H9 (cell line): ENCODE measurements around the gene C1QTNF6. TPM values are rescaled to one million over a fixed set of nuclear protein-coding genes. Genes with fewer than 3 reads are reported as not detected.

Source experiments
- DNase-seq: peaks from one replicate; pipeline ENCODE4 v3.0.0-alpha.2; 2017
- H2AFZ ChIP-seq: one replicate; pipeline ENCODE4 v1.6.1; 2013; ENCODE audit warnings: mild to moderate bottlenecking, low read length, control low read depth, moderate library complexity
- H2AK5ac ChIP-seq: 2 replicates; pipeline ENCODE4 v1.6.1; 2013; ENCODE audit warnings: low read length, control low read depth, mixed read lengths; ENCODE audit not compliant: insufficient read length
- H2BK120ac ChIP-seq: one replicate; pipeline ENCODE4 v1.6.1; 2013; ENCODE audit warnings: low read depth, mild to moderate bottlenecking, low read length, control low read depth, inconsistent platforms; ENCODE audit not compliant: poor library complexity, severe bottlenecking
- H2BK12ac ChIP-seq: 2 replicates; pipeline ENCODE4 v1.6.1; 2013; ENCODE audit warnings: low read length, control low read depth, mixed read lengths, low read depth; ENCODE audit not compliant: insufficient read length
- H2BK15ac ChIP-seq: 2 replicates; pipeline ENCODE4 v1.6.1; 2013; ENCODE audit warnings: low read depth, low read length, control low read depth
- H2BK20ac ChIP-seq: one replicate; pipeline ENCODE4 v1.6.1; 2013; ENCODE audit warnings: low read depth, mild to moderate bottlenecking, low read length, control low read depth, inconsistent platforms; ENCODE audit not compliant: poor library complexity, severe bottlenecking
- H2BK5ac ChIP-seq: 2 replicates; pipeline ENCODE4 v1.6.1; 2013; ENCODE audit warnings: low read length, control low read depth, mixed read lengths; ENCODE audit not compliant: insufficient read length
- H3K14ac ChIP-seq: 2 replicates; pipeline ENCODE4 v1.6.1; 2013; ENCODE audit warnings: low read length, control low read depth; ENCODE audit not compliant: insufficient read depth
- H3K18ac ChIP-seq: 2 replicates; pipeline ENCODE4 v1.6.1; 2013; ENCODE audit warnings: low read depth, mild to moderate bottlenecking, mixed read lengths, low read length, control low read depth; ENCODE audit not compliant: insufficient read length
- H3K23ac ChIP-seq: 2 replicates; pipeline ENCODE4 v1.6.1; 2013; ENCODE audit warnings: low read length, control low read depth, mixed read lengths, low read depth; ENCODE audit not compliant: insufficient read length
- H3K23me2 ChIP-seq: 2 replicates; pipeline ENCODE4 v1.6.1; 2013; ENCODE audit warnings: low read depth, mild to moderate bottlenecking, mixed read lengths, low read length, control low read depth; ENCODE audit not compliant: insufficient read length, poor library complexity, severe bottlenecking
- H3K27ac ChIP-seq: 2 replicates; pipeline ENCODE4 v1.5.1; 2013; ENCODE audit warnings: low read length, control low read depth, mixed read lengths, low read depth; ENCODE audit not compliant: insufficient read length
- H3K27me3 ChIP-seq: 2 replicates; pipeline ENCODE4 v1.6.1; 2013; ENCODE audit warnings: low read length, control low read depth, inconsistent platforms; ENCODE audit not compliant: insufficient read depth
- H3K4ac ChIP-seq: 2 replicates; pipeline ENCODE4 v1.6.1; 2013; ENCODE audit warnings: low read depth, mild to moderate bottlenecking, control low read depth, inconsistent platforms, low read length, moderate library complexity
- H3K4me1 ChIP-seq: 2 replicates; pipeline ENCODE4 v1.6.1; 2013; ENCODE audit warnings: low read length, control low read depth, inconsistent platforms; ENCODE audit not compliant: insufficient read depth
- H3K4me2 ChIP-seq: 2 replicates; pipeline ENCODE4 v1.6.1; 2013; ENCODE audit warnings: low read length, control low read depth, mixed read lengths; ENCODE audit not compliant: insufficient read length, insufficient read depth
- H3K56ac ChIP-seq: 2 replicates; pipeline ENCODE4 v1.6.1; 2013; ENCODE audit warnings: low read depth, mild to moderate bottlenecking, mixed read lengths, low read length, control low read depth; ENCODE audit not compliant: insufficient read length
- H3K79me1 ChIP-seq: 2 replicates; pipeline ENCODE4 v1.6.1; 2013; ENCODE audit warnings: low read depth, mild to moderate bottlenecking, moderate library complexity, low read length, control low read depth, inconsistent platforms; ENCODE audit not compliant: insufficient read depth, poor library complexity, severe bottlenecking
- H3K79me2 ChIP-seq: 2 replicates; pipeline ENCODE4 v1.6.1; 2013; ENCODE audit warnings: low read length, control low read depth, inconsistent platforms; ENCODE audit not compliant: insufficient read depth
- H3K9ac ChIP-seq: 2 replicates; pipeline ENCODE4 v1.6.1; 2013; ENCODE audit warnings: low read length, control low read depth, mixed read lengths; ENCODE audit not compliant: insufficient read length; ENCODE audit errors: extremely low read depth
- H3K9me3 ChIP-seq: one replicate; pipeline ENCODE4 v1.6.1; 2013; ENCODE audit warnings: low read depth, low read length, inconsistent platforms; ENCODE audit not compliant: control insufficient read depth
- H3T11ph ChIP-seq: one replicate; pipeline ENCODE4 v1.6.1; 2013; ENCODE audit warnings: mild to moderate bottlenecking, low read length, control low read depth, inconsistent platforms
- H4K20me1 ChIP-seq: one replicate; pipeline ENCODE4 v1.6.1; 2013; ENCODE audit not compliant: control insufficient read depth, insufficient read length, insufficient read depth
- H4K5ac ChIP-seq: 2 replicates; pipeline ENCODE4 v1.6.1; 2013; ENCODE audit warnings: low read depth, mild to moderate bottlenecking, mixed read lengths, low read length, control low read depth; ENCODE audit not compliant: insufficient read length
- H4K8ac ChIP-seq: replicated peaks from 2 replicates; pipeline ENCODE4 v1.6.1; 2013; ENCODE audit warnings: low read length, control low read depth, mixed read lengths, low read depth; ENCODE audit not compliant: insufficient read length
- H4K91ac ChIP-seq: 2 replicates; pipeline ENCODE4 v1.6.1; 2013; ENCODE audit warnings: low read depth, mild to moderate bottlenecking, moderate library complexity, mixed read lengths, low read length, control low read depth; ENCODE audit not compliant: insufficient read length
- H3K27ac Mint-ChIP-seq, 3 experiments: 2 replicates in 2 of 3; 3 replicates in 1 of 3; pipeline ENCODE4 v1.8.0; 2020 to 2021; ENCODE audit warnings: mixed read lengths in 3 of 3, mild to moderate bottlenecking in 1 of 3, moderate library complexity in 1 of 3
- H3K27me3 Mint-ChIP-seq: 2 replicates; pipeline ENCODE4 v1.8.0; 2021; ENCODE audit warnings: low read depth, mild to moderate bottlenecking, moderate library complexity, mixed read lengths
- H3K36me3 Mint-ChIP-seq, 3 experiments: 2 replicates in 2 of 3; 3 replicates in 1 of 3; pipeline ENCODE4 v1.8.0; 2020 to 2021; ENCODE audit warnings: low read depth in 3 of 3, mixed read lengths in 3 of 3; ENCODE audit not compliant: insufficient read depth in 1 of 3
- H3K4me1 Mint-ChIP-seq, 2 experiments: 2 replicates each; pipeline ENCODE4 v1.8.0; 2020; ENCODE audit warnings: mixed read lengths in 2 of 2
- H3K4me3 Mint-ChIP-seq, 2 experiments: 2 replicates in 1 of 2; 3 replicates in 1 of 2; pipeline ENCODE4 v1.8.0; 2020 to 2021; ENCODE audit warnings: mild to moderate bottlenecking in 2 of 2, mixed read lengths in 2 of 2, moderate library complexity in 1 of 2
- H3K9me3 Mint-ChIP-seq, 2 experiments: 2 replicates in 1 of 2; 3 replicates in 1 of 2; pipeline ENCODE4 v1.8.0; 2020; ENCODE audit warnings: mild to moderate bottlenecking in 2 of 2, mixed read lengths in 2 of 2, moderate library complexity in 1 of 2
- WGBS: extraction: QIAGEN DNeasy Blood & Tissue Kit; methylation state at CpG from one replicate; pipeline ENCODE4 v1.1.7; 2013; ENCODE audit warnings: missing lambda C conversion rate, low lambda C conversion rate, mixed read lengths; ENCODE audit not compliant: insufficient read length; ENCODE audit errors: extremely low coverage; 5-methylcytosine and 5-hydroxymethylcytosine counted together
- total RNA-seq: library from RNA; stranded (reverse); gene quantifications from 2 replicates; pipeline ENCODE4 v1.2.1, GENCODE V29; 2021
- TF ChIP-seq, protein P1 (sequence below): fragments of 200-600 bp; sonication (generic); conservative IDR thresholded peaks from 3 replicates; pipeline ENCODE4 v1.8.0; 2021; ENCODE audit warnings: antibody characterized with exemption, mild to moderate bottlenecking

Gene C1QTNF6
- total RNA-seq, 1 experiment from 2014 or later: 5.0 TPM

DNA sequence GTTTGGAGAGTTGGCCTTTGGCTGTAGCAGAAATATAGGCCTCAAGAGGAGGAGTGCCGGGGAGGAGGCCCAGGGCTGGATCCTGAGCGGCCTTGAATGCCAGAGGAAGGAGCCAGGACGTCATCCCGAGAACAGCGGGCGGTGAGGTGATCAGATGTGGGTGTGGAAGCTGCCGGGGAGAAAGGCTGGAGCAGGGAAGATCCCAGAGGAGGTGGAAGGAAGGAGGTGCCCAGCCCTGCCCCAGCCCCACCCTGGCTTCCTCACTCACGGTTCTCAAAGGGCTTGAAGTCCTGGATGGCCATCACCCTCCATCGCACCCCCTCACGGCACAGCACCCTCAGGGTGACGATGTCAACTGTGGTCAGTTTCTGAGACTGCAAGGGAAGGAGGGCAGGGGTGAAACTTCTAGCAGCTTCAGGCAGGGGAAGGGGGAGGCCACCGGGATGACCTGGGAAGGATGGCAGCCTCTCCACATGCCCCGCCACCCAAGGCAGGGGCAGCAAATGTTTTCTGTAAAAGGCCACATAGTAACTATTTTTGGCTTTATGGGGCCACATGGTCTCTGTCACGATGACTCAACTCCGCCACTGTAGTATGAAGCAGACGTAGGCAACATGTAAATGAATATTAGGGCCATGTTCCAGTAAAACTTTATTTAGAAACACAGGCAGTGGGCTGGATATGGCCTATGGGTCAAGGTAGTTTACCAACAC, 49.0 kb downstream of the C1QTNF6 start:
- TF ChIP-seq, protein P1, sequence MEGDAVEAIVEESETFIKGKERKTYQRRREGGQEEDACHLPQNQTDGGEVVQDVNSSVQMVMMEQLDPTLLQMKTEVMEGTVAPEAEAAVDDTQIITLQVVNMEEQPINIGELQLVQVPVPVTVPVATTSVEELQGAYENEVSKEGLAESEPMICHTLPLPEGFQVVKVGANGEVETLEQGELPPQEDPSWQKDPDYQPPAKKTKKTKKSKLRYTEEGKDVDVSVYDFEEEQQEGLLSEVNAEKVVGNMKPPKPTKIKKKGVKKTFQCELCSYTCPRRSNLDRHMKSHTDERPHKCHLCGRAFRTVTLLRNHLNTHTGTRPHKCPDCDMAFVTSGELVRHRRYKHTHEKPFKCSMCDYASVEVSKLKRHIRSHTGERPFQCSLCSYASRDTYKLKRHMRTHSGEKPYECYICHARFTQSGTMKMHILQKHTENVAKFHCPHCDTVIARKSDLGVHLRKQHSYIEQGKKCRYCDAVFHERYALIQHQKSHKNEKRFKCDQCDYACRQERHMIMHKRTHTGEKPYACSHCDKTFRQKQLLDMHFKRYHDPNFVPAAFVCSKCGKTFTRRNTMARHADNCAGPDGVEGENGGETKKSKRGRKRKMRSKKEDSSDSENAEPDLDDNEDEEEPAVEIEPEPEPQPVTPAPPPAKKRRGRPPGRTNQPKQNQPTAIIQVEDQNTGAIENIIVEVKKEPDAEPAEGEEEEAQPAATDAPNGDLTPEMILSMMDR: no peak
- no peaks in the 10 kb centered on the region for H3K27me3 ChIP-seq
- no peak overlapping the region for H3T11ph ChIP-seq
- no peak overlapping the region for H4K91ac ChIP-seq
- no peak overlapping the region for H2BK120ac ChIP-seq
- DNase-seq: no peak
- Mint-ChIP-seq H3K27ac (no peak overlapping the region; a peak in 2 of 7 replicates), H3K9me3 (no peaks in the 10 kb centered on the region), H3K27me3 (peaks cover 14% of the 10 kb centered on the region), H3K36me3 (no peaks in the 10 kb centered on the region; a peak in 1 of 7 replicates), H3K4me3 (no peak overlapping the region; a peak in 1 of 5 replicates), H3K4me1 (peaks cover 0 to 5% of the 10 kb centered on the region in 2 experiments; a peak in 2 of 4 replicates)
- H2BK15ac ChIP-seq: no peak overlapping the region
- no peak overlapping the region for H2BK5ac ChIP-seq
- no peaks in the 10 kb centered on the region for H3K4me1 ChIP-seq
- H3K9me3 ChIP-seq: no peaks in the 10 kb centered on the region
- H2AFZ ChIP-seq: no peak overlapping the region
- no peak overlapping the region for H2BK20ac ChIP-seq
- H3K23ac ChIP-seq: no peak overlapping the region
- H3K79me1 ChIP-seq: no peaks in the 10 kb centered on the region
- WGBS: no CpG with 5 or more reads among the region's 16 CpGs
- H2BK12ac ChIP-seq: no peak overlapping the region
- H3K18ac ChIP-seq: no peak overlapping the region
- no peak overlapping the region for H3K9ac ChIP-seq
- no peak overlapping the region for H3K27ac ChIP-seq
- no peak overlapping the region for H3K14ac ChIP-seq
- no peaks in the 10 kb centered on the region for H4K20me1 ChIP-seq
- H3K4ac ChIP-seq: no peak overlapping the region
- no peak overlapping the region for H3K4me2 ChIP-seq
- H4K8ac ChIP-seq: no peak overlapping the region
- H2AK5ac ChIP-seq: no peak overlapping the region
- H3K56ac ChIP-seq: no peak overlapping the region
- no peaks in the 10 kb centered on the region for H3K23me2 ChIP-seq
- H3K79me2 ChIP-seq: no peaks in the 10 kb centered on the region
- no peak overlapping the region for H4K5ac ChIP-seq
